SK-N-SH treated with all-trans-retinoic acid at 6 μM for 48 hours (cell line): ENCODE data around the gene NPAT.

Source experiments
- ATAC-seq: fragments of 200-7000 bp; cut with Tn5 transposase; 3 replicates; pipeline ENCODE4 v1.9.1; 2020; ENCODE audit warnings: mild to moderate bottlenecking, moderate library complexity
- BACH2 ChIP-seq: fragments of 250-450 bp; sonication (Bioruptor Pico); IDR thresholded peaks from 2 replicates; pipeline ENCODE4 v1.9.0; 2021; ENCODE audit warnings: mild to moderate bottlenecking, borderline replicate concordance
- CSDC2 ChIP-seq: fragments of 250-450 bp; sonication (Bioruptor Pico); IDR thresholded peaks from 2 replicates; pipeline ENCODE4 v1.5.0; 2020; ENCODE audit warnings: mild to moderate bottlenecking, moderate library complexity
- ESRRG ChIP-seq: fragments of 250-450 bp; sonication (Bioruptor Pico); IDR thresholded peaks from 2 replicates; pipeline ENCODE4 v1.6.1; 2021; ENCODE audit warnings: mild to moderate bottlenecking
- GLIS3 ChIP-seq: fragments of 250-450 bp; sonication (Bioruptor Pico); IDR thresholded peaks from 2 replicates; pipeline ENCODE4 v1.5.0; 2020; ENCODE audit warnings: mild to moderate bottlenecking, moderate library complexity
- ISL1 ChIP-seq: fragments of 250-450 bp; sonication (Bioruptor Pico); IDR thresholded peaks from 2 replicates; pipeline ENCODE4 v2.1.2; 2022; ENCODE audit warnings: mild to moderate bottlenecking, moderate library complexity
- PPARA ChIP-seq: fragments of 250-450 bp; sonication (Bioruptor Pico); IDR thresholded peaks from 2 replicates; pipeline ENCODE4 v1.5.0; 2020; ENCODE audit warnings: mild to moderate bottlenecking, borderline replicate concordance
- RARB ChIP-seq: fragments of 250-450 bp; sonication (Bioruptor Pico); IDR thresholded peaks from 2 replicates; pipeline ENCODE4 v1.8.0; 2021; ENCODE audit warnings: mild to moderate bottlenecking, moderate library complexity
- SNAI2 ChIP-seq: fragments of 250-450 bp; sonication (Bioruptor Pico); IDR thresholded peaks from 2 replicates; pipeline ENCODE4 v1.5.0; 2020; ENCODE audit warnings: mild to moderate bottlenecking, moderate library complexity
- TCF4 ChIP-seq: fragments of 250-450 bp; sonication (Bioruptor Pico); IDR thresholded peaks from 2 replicates; pipeline ENCODE4 v1.8.0; 2021; ENCODE audit warnings: mild to moderate bottlenecking, moderate library complexity, borderline replicate concordance
- TOX ChIP-seq: fragments of 250-450 bp; sonication (Bioruptor Pico); IDR thresholded peaks from 2 replicates; pipeline ENCODE4 v1.8.0; 2021; ENCODE audit warnings: mild to moderate bottlenecking, moderate library complexity, borderline replicate concordance
- ZC3H10 ChIP-seq: fragments of 250-450 bp; sonication (Bioruptor Pico); IDR thresholded peaks from 2 replicates; pipeline ENCODE4 v1.5.1; 2021; ENCODE audit warnings: mild to moderate bottlenecking, moderate library complexity
- ZNF8 ChIP-seq: fragments of 450-650 bp; formaldehyde crosslinking; IDR thresholded peaks from 2 replicates; pipeline ENCODE4 v1.5.0; 2020; ENCODE audit warnings: mild to moderate bottlenecking, moderate library complexity
- TF ChIP-seq, protein P1 (sequence below): fragments of 250-450 bp; sonication (Bioruptor Pico); IDR thresholded peaks from 2 replicates; pipeline ENCODE4 v1.5.1; 2020; ENCODE audit warnings: low read depth, mild to moderate bottlenecking, moderate library complexity
- TF ChIP-seq, protein P2 (sequence below): fragments of 250-450 bp; sonication (Bioruptor Pico); IDR thresholded peaks from 2 replicates; pipeline ENCODE4 v1.8.0; 2020; ENCODE audit warnings: mild to moderate bottlenecking, moderate library complexity, borderline replicate concordance
- TF ChIP-seq, protein P3 (sequence below): fragments of 250-450 bp; sonication (Bioruptor Pico); IDR thresholded peaks from 2 replicates; pipeline ENCODE4 v1.5.0; 2020; ENCODE audit warnings: mild to moderate bottlenecking, moderate library complexity
- TF ChIP-seq, protein P4 (sequence below): fragments of 250-450 bp; sonication (Bioruptor Pico); IDR thresholded peaks from 2 replicates; pipeline ENCODE4 v1.8.0; 2021; ENCODE audit warnings: low read depth, mild to moderate bottlenecking, moderate library complexity, borderline replicate concordance
- TF ChIP-seq, protein P5 (sequence below): fragments of 250-450 bp; sonication (Bioruptor Pico); IDR thresholded peaks from 2 replicates; pipeline ENCODE4 v1.5.1; 2021; ENCODE audit warnings: mild to moderate bottlenecking, moderate library complexity

The NPAT gene

DNA sequence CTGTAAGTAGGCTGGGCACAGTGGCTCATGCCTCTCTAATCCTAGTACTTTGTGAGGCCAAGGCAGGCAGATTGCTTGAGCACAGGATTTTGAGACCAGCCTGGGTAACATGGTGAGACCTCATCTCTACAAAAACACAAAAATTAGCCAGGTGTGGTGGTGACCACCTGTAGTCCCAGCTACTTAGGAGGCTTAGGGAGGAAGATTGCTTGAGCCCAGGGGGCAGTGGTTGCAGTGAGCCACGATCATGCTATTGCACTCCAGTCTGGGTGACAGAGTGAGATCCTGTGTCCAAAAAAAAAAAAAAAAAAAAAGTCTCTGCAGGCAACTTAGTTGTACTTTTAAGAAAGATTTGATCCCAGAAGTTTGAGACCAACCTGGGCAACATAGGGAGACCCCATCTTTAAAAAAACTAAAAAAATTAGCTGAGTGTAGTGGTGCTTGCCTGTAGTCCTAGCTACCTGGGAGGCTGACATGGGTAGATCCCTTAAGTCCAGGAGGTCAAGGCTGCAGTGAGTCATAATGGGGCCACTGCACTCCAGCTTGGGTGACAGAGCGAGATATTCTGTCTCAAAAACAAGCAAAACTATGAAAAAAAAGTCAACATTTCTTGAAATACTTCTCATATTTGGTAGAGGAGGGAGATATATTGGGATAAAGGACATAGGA lies 11.0 kb upstream of the NPAT start:
- no peak for ATAC-seq
- TF ChIP-seq PPARA (CRISPR knock-in tag): no peak
- TF ChIP-seq, protein P1, sequence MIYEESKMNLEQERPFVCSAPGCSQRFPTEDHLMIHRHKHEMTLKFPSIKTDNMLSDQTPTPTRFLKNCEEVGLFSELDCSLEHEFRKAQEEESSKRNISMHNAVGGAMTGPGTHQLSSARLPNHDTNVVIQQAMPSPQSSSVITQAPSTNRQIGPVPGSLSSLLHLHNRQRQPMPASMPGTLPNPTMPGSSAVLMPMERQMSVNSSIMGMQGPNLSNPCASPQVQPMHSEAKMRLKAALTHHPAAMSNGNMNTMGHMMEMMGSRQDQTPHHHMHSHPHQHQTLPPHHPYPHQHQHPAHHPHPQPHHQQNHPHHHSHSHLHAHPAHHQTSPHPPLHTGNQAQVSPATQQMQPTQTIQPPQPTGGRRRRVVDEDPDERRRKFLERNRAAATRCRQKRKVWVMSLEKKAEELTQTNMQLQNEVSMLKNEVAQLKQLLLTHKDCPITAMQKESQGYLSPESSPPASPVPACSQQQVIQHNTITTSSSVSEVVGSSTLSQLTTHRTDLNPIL (CRISPR knock-in tag): no peak

DNA sequence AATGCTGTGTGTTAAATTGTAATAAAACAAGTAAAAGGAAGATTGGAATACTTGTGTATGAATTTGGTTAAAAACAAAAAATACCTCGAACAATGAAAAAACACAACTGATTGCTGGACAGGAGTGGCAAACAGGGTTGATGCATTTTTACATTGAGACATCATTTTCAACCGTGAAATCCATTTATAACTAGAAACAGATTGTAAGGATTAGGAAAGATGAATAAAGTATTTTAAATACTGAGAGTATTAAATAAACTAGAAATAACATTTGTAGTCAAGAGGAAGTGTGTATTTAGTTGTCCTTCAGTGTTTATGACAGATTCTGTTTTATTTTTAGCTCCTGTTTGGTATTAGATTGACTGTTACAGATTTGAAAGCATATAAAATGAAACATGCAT lies 5.8 kb upstream of the NPAT start:
- TF ChIP-seq, protein P2, sequence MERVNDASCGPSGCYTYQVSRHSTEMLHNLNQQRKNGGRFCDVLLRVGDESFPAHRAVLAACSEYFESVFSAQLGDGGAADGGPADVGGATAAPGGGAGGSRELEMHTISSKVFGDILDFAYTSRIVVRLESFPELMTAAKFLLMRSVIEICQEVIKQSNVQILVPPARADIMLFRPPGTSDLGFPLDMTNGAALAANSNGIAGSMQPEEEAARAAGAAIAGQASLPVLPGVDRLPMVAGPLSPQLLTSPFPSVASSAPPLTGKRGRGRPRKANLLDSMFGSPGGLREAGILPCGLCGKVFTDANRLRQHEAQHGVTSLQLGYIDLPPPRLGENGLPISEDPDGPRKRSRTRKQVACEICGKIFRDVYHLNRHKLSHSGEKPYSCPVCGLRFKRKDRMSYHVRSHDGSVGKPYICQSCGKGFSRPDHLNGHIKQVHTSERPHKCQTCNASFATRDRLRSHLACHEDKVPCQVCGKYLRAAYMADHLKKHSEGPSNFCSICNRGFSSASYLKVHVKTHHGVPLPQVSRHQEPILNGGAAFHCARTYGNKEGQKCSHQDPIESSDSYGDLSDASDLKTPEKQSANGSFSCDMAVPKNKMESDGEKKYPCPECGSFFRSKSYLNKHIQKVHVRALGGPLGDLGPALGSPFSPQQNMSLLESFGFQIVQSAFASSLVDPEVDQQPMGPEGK (CRISPR knock-in tag): no peak
- TF ChIP-seq PPARA (CRISPR knock-in tag): no peak
- TF ChIP-seq ISL1 (CRISPR knock-in tag): no peak
- TF ChIP-seq ESRRG (CRISPR knock-in tag): no peak
- TF ChIP-seq GLIS3 (CRISPR knock-in tag): no peak
- TF ChIP-seq CSDC2 (CRISPR knock-in tag): no peak
- no peak for TF ChIP-seq SNAI2 (CRISPR knock-in tag)
- TF ChIP-seq, protein P3, sequence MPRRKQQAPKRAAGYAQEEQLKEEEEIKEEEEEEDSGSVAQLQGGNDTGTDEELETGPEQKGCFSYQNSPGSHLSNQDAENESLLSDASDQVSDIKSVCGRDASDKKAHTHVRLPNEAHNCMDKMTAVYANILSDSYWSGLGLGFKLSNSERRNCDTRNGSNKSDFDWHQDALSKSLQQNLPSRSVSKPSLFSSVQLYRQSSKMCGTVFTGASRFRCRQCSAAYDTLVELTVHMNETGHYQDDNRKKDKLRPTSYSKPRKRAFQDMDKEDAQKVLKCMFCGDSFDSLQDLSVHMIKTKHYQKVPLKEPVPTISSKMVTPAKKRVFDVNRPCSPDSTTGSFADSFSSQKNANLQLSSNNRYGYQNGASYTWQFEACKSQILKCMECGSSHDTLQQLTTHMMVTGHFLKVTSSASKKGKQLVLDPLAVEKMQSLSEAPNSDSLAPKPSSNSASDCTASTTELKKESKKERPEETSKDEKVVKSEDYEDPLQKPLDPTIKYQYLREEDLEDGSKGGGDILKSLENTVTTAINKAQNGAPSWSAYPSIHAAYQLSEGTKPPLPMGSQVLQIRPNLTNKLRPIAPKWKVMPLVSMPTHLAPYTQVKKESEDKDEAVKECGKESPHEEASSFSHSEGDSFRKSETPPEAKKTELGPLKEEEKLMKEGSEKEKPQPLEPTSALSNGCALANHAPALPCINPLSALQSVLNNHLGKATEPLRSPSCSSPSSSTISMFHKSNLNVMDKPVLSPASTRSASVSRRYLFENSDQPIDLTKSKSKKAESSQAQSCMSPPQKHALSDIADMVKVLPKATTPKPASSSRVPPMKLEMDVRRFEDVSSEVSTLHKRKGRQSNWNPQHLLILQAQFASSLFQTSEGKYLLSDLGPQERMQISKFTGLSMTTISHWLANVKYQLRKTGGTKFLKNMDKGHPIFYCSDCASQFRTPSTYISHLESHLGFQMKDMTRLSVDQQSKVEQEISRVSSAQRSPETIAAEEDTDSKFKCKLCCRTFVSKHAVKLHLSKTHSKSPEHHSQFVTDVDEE (CRISPR knock-in tag): no peak
- TF ChIP-seq, protein P4, sequence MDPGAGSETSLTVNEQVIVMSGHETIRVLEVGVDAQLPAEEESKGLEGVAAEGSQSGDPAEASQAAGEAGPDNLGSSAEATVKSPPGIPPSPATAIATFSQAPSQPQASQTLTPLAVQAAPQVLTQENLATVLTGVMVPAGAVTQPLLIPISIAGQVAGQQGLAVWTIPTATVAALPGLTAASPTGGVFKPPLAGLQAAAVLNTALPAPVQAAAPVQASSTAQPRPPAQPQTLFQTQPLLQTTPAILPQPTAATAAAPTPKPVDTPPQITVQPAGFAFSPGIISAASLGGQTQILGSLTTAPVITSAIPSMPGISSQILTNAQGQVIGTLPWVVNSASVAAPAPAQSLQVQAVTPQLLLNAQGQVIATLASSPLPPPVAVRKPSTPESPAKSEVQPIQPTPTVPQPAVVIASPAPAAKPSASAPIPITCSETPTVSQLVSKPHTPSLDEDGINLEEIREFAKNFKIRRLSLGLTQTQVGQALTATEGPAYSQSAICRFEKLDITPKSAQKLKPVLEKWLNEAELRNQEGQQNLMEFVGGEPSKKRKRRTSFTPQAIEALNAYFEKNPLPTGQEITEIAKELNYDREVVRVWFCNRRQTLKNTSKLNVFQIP (CRISPR knock-in tag): no peak
- no peak for TF ChIP-seq ZC3H10
- TF ChIP-seq, protein P5, sequence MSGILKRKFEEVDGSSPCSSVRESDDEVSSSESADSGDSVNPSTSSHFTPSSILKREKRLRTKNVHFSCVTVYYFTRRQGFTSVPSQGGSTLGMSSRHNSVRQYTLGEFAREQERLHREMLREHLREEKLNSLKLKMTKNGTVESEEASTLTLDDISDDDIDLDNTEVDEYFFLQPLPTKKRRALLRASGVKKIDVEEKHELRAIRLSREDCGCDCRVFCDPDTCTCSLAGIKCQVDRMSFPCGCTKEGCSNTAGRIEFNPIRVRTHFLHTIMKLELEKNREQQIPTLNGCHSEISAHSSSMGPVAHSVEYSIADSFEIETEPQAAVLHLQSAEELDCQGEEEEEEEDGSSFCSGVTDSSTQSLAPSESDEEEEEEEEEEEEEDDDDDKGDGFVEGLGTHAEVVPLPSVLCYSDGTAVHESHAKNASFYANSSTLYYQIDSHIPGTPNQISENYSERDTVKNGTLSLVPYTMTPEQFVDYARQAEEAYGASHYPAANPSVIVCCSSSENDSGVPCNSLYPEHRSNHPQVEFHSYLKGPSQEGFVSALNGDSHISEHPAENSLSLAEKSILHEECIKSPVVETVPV: no peak
- ATAC-seq: no peak

DNA sequence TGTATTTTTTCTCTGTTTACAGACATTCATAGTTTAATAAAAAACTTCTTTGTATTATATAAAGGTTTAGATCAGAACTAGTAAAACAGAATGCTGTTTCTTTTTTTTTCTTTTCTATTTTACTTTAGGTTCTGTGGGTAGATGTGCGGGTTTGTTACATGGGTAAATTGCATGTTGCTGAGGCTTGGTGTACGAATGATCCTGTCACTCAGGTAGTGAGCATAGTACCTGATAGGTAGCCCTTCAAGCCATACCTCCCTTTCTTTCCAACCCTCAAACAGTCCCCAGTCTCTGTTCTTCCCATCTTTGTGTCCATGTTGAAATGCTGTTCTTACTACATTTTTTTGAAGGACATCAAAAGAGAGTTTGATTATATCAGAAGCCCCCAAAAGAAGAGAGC lies 3.6 kb upstream of the NPAT start:
- no peak for ATAC-seq
- no peak for TF ChIP-seq PPARA (CRISPR knock-in tag)
- TF ChIP-seq ZNF8 (CRISPR knock-in tag): no peak
- TF ChIP-seq, protein P3 (CRISPR knock-in tag): no peak
- TF ChIP-seq BACH2 (CRISPR knock-in tag): no peak
- TF ChIP-seq, protein P2 (CRISPR knock-in tag): no peak
- no peak for TF ChIP-seq TCF4 (CRISPR knock-in tag)
- TF ChIP-seq ESRRG (CRISPR knock-in tag): no peak
- TF ChIP-seq SNAI2 (CRISPR knock-in tag): no peak
- no peak for TF ChIP-seq TOX (CRISPR knock-in tag)
- TF ChIP-seq RARB (CRISPR knock-in tag): no peak
- TF ChIP-seq GLIS3 (CRISPR knock-in tag): no peak
